ENCODE data around the gene MTPN. TPM values are rescaled to one million over a fixed set of nuclear protein-coding genes. Genes with fewer than 3 reads are reported as not detected.
A peak's percentile ranks its signal among the peaks of the same experiment; 100 is the strongest.

MTPN gene
- total RNA-seq, 1 experiment from 2014 or later: 52.9 TPM

DNA sequence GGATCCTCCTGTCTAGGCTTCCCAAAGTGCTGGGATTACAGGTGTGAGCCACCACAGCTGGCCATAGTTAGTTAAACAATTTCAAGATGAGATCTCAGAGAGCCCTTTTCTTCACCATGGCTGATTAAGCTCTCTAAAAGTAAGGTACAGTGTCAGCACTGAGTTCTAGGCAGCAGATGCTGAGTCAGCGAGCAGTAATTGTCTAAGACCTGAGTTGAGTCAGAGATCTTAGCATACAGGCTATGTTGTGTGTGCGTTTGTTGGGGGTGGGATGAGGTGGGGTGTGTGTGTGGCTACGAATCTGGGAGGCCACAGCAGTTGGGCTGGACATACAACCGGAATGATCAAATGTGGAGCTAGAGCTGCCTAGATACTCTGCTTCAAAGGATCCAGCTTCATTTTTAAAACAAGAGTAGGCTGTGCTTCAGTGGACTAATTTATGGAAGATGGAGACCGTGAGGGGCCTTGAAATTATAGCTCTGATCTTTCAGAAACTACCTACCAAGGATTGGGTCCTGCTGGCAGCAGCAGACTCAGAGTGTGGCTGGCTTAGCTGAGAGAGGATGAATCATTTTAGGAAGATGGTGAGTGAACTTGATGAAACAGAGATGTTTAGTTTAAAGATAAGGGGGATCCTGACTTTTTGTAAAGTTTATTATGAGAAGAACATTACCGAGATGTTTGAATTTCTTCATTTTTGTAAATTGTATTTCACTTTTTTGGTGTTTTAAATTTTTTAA, 17.5 kb upstream of the MTPN start:
- Histone ChIP-seq H3K36me3 (no peaks in the 10 kb centered on the region), H3K27me3 (no peaks in the 10 kb centered on the region), H3K9me3 (no peaks in the 10 kb centered on the region), H3K4me3 (no peak overlapping the region)
- peak; percentile 1 for DNase-seq

DNA sequence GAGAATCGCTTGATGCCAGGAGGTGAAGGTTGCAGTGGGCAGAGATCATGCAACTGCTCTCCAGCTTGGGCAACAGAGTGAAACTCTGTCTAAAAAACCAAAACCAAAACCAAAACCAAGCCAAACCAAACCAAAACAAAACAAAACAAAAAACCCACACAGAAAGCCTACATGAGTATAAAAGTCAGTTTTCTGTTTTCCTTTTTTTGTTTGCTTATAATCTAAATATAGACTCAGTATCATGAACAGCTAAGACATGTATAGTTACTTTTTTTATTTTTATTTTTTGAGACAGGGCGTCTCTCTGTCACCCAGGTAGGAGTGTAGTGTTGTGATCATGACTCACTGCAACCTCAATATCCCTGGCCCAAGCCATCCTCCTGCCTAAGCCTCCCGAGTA, 16.8 kb upstream of the MTPN start:
- H3K36me3 ChIP-seq: no peaks in the 10 kb centered on the region
- H3K27me3 ChIP-seq: no peaks in the 10 kb centered on the region
- DNase-seq: no peak
- no peaks in the 10 kb centered on the region for H3K9me3 ChIP-seq
- no peak overlapping the region for H3K4me3 ChIP-seq

DNA sequence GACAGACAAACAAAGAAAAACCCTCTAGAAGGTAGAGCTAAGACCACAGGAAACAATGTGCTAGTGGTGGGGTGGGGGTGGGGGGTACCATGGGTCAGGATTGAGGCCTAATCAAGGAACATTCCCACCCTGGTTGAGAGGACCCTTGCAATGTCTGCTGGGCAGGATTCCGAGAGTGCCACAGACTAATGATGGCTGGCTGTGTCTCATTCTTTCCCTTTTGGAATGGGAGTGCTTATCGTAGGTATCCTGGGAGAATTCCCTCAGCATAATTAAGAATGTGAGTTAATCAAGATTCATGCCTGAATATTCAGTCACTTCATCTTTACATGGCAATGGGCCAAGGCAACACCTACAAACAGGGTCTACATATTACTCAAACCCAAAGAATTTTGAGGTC, 14.7 kb upstream of the MTPN start:
- no peaks in the 10 kb centered on the region for H3K36me3 ChIP-seq
- no peak for DNase-seq
- H3K27me3 ChIP-seq: no peaks in the 10 kb centered on the region
- no peak overlapping the region for H3K4me3 ChIP-seq
- no peaks in the 10 kb centered on the region for H3K9me3 ChIP-seq

DNA sequence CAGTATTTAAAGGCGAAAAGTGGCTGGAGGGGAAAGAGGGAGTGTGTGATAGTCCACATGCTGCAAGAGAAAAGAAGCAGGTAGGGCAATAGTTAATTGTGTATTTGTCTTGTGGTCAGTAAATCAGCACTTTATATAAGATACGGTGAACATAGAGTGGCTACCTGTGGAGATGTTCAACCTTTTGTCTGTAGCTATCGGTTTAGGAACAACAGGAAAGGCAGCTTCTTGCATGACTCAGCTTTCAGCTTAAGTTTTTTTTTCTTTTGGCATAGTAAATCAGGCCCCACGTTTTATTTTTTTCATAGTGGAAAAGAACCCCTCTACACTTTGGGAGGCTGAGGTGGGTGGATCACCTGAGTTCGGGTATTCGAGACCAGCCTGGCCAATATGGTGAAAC, 14.2 kb upstream of the MTPN start:
- no peaks in the 10 kb centered on the region for H3K9me3 ChIP-seq
- no peaks in the 10 kb centered on the region for H3K27me3 ChIP-seq
- H3K4me3 ChIP-seq: no peak overlapping the region
- no peak for DNase-seq
- H3K36me3 ChIP-seq: no peaks in the 10 kb centered on the region

DNA sequence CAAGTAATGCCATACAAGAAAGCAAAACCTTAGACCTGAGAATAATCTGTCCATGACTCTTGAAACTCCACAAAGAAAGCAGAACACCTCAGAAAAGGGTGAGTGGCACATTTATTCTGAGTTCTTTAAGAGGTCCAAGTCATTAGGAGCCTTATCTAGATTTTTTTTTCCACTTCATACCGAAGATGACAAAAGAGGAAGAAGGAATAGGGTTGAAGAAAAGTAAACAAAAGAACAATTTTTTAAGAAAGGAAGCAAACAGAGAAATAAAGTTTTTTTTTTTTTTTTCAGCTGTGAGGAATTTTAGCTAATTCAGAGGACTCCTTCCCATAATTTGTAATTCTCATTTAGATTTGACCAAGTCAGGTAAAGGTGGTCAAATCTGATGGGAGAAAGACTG, 13.1 kb upstream of the MTPN start:
- Histone ChIP-seq H3K27me3 (no peaks in the 10 kb centered on the region), H3K4me3 (no peak overlapping the region), H3K36me3 (no peaks in the 10 kb centered on the region), H3K9me3 (no peaks in the 10 kb centered on the region)
- no peak for DNase-seq

DNA sequence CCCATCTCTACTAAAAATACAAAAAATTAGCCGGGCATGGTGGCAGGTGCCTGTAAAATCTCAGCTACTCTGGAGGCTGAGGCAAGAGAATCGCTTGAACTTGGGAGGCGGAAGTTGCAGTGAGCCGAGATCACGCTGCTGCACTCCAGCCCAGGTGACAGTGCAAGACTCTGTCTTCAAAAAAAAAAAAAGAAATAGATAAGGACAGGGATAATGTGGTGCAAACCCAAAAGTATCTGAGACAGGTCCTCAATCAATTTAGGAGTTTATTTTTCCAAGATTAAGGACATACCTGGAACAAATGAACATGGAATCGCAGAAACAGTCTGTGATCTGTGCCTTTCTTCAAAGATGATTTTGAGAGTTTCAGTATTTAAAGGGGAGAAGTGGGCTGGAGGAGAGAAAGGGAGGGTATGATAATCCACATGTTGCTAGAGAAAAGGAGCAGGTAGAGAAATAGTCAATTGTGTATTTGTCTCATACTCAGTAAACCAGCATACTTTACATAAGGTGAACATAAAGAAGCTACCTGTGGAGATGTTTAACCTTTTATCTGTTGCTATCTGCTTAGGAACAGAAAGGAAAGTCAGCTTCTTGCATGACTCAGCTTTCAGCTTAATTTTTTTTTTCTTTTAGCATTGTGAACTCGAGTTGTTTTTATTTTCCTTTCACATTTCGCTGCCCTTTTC, 4.9 kb upstream of the MTPN start:
- no peaks in the 10 kb centered on the region for H3K27me3 ChIP-seq
- DNase-seq: no peak
- H3K4me3 ChIP-seq: no peak overlapping the region
- no peaks in the 10 kb centered on the region for H3K36me3 ChIP-seq
- H3K9me3 ChIP-seq: no peaks in the 10 kb centered on the region

DNA sequence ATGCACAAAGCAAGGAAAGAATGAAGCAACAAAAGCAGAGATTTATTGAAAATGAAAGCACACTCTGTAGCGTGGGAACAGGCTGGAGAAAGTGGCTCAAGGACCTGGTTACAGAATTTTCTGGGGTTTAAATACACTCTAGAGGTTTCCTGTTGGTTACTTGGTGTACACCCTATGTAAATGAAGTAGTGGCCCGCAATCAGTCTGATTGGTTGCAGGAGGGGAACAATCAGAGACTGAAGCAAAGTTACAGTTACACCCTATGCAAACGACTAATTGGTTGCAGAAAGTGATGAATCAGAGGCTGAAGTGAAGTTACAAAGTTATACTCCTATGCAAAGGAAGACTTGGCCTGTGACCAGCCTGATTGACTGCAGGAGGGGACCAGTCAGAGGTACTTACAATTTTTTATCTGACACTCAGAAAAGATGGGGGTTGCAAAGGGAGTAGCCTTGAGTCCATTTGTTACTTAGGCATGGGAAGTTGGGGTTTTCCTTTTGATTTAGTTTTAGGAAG, 3.6 kb upstream of the MTPN start:
- H3K9me3 ChIP-seq: no peaks in the 10 kb centered on the region
- no peaks in the 10 kb centered on the region for H3K36me3 ChIP-seq
- no peak overlapping the region for H3K4me3 ChIP-seq
- H3K27me3 ChIP-seq: no peaks in the 10 kb centered on the region
- DNase-seq: peak; percentile 37

DNA sequence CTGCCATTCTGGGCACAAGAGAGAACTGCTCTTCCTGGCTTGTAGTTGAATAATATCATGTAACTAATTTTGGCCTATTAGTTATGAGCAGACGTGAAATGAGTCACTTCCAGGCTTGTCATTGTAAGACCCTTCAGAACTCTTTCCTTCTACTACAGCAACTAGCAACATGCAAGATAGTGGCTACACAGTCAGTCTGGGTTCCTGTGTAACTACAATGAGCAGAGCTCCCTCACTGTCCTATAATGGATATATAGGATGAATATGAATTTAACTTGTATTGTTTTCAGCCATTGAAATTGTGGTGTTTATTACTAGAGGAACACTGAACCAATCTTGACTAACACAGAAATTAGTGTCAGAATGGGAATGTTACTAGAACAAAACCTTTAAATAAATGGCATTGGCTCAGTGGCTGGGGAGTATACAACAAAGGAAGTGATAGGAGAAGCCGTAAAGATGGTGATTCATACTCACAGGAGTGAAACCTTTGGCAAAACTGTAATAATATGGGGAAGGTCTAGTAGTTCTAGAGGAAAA, 2.9 kb upstream of the MTPN start:
- H3K36me3 ChIP-seq: peaks cover 5% of the 10 kb centered on the region; the same call in 1 of the 2 replicates
- DNase-seq: no peak
- no peak overlapping the region for H3K4me3 ChIP-seq
- H3K9me3 ChIP-seq: no peaks in the 10 kb centered on the region
- no peaks in the 10 kb centered on the region for H3K27me3 ChIP-seq

DNA sequence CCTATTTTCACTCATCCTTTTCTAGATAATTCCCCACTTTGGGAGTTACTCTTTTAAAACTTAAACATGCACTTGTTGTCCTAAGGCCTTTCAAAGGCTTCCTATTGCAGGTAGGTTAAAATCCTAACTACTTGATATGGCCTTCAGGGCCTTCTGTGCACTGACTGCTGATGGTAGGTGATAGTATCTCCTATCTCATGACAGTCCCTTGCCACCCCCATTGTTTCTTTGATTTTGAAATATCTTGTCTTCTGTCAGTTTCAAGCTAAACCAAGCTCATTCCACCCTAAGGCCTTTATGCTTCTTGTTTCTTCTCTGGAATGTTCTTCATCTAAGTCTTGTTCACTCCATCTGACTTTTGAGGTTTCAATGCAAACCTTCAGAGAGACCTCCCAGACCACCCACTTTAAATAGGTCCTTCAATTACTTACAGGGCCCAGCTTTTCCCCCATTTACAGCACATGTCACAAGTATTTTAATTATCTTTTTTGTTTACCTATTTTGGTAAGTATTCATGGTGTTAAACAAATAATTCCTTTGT, 2.4 kb upstream of the MTPN start:
- no peak for DNase-seq
- H3K36me3 ChIP-seq: peaks cover 9% of the 10 kb centered on the region; the same call in 1 of the 2 replicates
- H3K4me3 ChIP-seq: no peak overlapping the region
- H3K27me3 ChIP-seq: no peaks in the 10 kb centered on the region
- H3K9me3 ChIP-seq: no peaks in the 10 kb centered on the region

DNA sequence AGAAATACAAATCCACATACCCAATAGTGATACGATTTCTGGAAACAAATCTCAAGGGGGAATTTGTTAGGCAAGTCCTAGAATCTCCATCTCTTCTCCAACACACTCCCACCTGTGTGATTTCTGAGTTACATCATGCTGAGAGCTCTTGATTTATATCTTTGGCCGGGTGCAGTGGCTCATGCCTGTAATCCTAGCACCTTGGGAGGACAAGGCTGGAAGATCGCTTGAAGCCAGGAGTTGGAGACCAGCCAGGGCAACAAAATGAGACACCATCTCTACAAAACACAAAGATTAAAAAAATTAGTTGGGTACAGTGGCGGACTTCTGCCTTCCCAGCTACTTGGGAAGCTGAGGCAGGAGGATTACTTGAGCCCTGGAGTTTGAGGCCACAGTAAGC, 1.5 kb upstream of the MTPN start:
- H3K27me3 ChIP-seq: no peaks in the 10 kb centered on the region

DNA sequence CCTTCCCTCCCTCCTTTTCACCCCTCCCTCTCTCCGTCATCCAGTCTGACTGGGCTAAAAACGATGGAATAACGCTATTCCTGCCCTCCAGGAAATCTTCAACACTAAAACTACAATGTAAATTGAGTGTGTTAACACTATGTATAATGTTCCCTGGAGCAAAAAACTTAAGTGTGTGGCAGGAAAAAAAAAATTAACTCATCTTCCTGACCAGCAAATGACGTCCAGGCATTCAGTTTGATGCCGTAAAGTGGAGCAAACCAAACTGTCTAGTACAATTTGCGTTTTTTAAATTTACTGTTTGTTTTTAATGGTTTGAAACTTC, 545 bp upstream of the MTPN start:
- no peaks in the 10 kb centered on the region for H3K27me3 ChIP-seq

More for the DNA sequence above, 1.5 kb upstream of the MTPN start:
- no peak overlapping the region for H3K4me3 ChIP-seq
- no peaks in the 10 kb centered on the region for H3K9me3 ChIP-seq
- no peak for DNase-seq
- H3K36me3 ChIP-seq: peaks cover 10% of the 10 kb centered on the region; the same call in 1 of the 2 replicates

DNA sequence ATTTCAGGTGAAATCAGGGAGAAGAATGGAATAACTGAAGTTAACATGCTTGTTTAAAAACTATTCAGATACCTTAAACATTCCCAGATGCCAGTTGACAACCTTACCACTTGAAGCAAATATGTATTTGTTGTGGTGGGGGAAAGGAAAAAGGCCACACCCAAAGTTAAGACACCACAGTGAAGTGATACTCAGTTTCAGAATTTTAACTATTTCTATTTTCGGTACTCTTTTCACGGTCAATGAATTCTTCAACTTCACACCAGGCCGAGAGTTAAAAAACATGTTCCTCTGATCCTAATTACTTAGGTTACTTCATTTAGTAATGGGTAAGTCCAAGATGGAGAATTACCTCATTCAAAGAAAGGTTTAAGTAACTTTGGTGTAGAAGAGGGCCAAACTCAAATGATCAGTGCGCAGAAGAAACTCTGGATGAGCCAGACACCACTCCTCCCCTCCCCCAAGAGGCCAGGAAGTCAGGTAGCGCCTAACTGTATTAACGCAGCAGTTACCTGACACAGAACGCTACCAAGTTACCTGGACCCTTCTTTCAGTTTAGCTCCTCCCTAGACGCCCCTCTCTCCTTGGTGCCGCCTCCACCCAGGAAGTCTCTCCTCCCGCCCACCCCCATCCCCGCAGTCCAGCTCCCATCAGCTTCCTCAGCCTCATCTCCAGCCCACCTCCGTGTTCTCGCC, 700 bp downstream of the MTPN start:
- Histone ChIP-seq H3K27me3 (no peaks in the 10 kb centered on the region), H3K4me3 (peak overlapping the region; percentile 89), H3K36me3 (peaks cover 14% of the 10 kb centered on the region), H3K9me3 (no peaks in the 10 kb centered on the region)
- peak; percentile 5 for DNase-seq

More for the DNA sequence above, 545 bp upstream of the MTPN start:
- Histone ChIP-seq H3K9me3 (no peaks in the 10 kb centered on the region), H3K36me3 (peaks cover 11% of the 10 kb centered on the region), H3K4me3 (peak overlapping the region; percentile 89)
- no peak for DNase-seq

DNA sequence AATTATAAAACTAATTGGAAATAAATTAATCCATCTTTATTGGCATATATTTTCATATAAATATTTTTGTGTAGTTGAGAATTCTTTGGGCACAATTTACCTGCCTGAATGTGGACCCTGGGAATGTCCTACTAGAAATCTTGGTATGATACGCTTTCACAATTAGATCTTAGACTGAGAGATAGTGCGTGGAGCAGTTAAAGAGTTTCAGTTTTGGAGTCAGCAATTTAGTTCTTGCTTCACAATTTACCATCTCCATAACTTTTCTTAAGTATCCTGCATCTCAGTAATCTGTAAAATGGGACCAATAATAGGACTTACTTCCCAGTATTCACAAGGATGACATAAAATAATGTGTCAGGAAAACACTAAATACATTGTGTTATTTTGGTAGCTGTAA, 2.0 kb downstream of the MTPN start:
- H3K36me3 ChIP-seq: peaks cover 14% of the 10 kb centered on the region
- H3K9me3 ChIP-seq: no peaks in the 10 kb centered on the region
- H3K4me3 ChIP-seq: no peak overlapping the region
- H3K27me3 ChIP-seq: no peaks in the 10 kb centered on the region
- no peak for DNase-seq

DNA sequence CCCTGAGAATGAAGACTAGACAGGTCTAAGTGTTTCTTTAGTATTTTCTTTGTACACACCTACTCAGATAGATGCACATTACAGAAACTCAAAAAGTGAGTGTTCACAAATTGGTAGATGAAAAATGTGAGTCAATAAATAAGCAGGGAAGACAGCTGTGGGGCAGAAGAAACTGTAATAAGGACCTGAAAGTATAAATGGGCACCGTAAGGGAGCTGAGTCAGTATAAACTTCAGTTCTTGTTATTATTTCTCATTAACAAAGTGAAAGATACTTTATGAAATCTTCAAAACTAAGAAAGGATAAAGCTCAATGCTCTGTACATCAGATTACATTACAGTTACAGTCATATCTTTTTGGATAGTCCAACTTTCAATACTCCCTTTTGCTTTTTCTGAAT, 2.5 kb downstream of the MTPN start:
- Histone ChIP-seq H3K9me3 (no peaks in the 10 kb centered on the region), H3K36me3 (peaks cover 14% of the 10 kb centered on the region), H3K4me3 (no peak overlapping the region), H3K27me3 (no peaks in the 10 kb centered on the region)
- no peak for DNase-seq

DNA sequence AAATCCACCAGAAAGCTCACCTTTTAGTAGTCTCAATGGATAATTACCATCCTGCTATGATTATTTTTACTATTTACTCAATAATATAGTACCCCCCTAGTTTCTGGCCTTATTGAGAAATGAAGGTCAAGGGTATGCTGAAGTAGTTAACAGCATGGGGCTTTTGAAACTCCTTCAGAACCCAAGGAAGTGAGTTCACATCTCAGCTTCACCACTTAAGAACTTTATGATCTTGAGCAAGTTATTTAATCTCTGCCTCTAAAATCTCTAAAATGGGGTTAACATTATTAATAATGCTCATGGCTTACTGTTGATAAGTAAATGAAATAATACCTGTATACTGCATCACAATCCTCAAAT, 5.8 kb downstream of the MTPN start:
- DNase-seq: no peak
- Histone ChIP-seq H3K36me3 (peaks cover 25% of the 10 kb centered on the region), H3K27me3 (no peaks in the 10 kb centered on the region), H3K4me3 (no peak overlapping the region), H3K9me3 (no peaks in the 10 kb centered on the region)

DNA sequence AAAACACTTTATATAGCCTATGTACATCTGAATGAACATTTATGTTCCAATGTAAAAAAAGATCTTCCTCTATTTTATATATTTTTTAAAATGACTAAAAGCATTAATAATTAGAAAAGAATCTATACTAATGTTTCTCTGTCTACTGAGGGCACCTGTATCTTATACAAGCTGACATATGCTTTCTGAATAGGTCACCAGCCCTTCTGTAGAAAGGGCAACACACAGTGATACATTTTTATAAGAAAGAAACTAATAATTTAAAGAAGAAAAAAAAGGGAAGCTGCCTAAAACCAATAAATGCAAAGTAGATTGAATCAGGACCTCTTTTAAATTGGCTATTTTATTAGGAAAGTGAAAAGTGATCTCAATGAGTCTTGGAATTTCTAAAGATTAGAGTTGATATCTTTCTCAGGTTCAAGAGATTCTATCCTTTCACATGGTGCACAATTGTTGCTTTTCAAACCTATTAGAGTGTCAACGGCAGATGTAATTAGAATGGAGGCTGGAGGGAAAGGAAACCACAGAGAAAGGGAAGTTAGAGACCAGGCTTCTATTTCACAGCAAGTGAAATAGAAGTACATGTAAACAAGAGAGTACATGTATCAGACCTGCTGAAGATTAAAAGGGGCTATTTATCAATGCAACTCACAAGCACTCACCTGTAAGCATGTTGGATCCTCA, 6.3 kb downstream of the MTPN start:
- no peak overlapping the region for H3K4me3 ChIP-seq
- no peak for DNase-seq
- H3K27me3 ChIP-seq: no peaks in the 10 kb centered on the region
- H3K36me3 ChIP-seq: peaks cover 25% of the 10 kb centered on the region
- H3K9me3 ChIP-seq: no peaks in the 10 kb centered on the region

DNA sequence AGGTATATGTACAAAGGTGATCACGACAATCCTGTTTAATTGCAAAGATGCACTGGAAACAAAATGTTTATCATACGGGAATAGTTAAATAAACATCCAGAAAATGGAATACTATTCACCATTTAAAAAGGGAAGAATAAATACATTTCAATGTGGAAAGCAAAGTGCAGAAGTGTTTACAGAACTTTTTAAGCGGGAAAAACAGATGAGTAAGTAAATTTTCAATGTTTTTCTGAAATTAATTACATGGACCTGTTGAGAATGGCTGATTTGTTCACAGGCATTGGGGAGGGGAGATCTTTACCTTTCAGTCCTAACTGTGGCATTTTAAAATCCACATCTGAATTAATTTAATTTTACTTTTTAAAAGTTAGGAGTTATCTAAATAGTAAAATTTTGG, 7.1 kb downstream of the MTPN start:
- peaks cover 20% of the 10 kb centered on the region for H3K36me3 ChIP-seq

More for the DNA sequence above, 7.1 kb downstream of the MTPN start:
- DNase-seq: no peak
- H3K9me3 ChIP-seq: no peaks in the 10 kb centered on the region
- no peak overlapping the region for H3K4me3 ChIP-seq
- H3K27me3 ChIP-seq: no peaks in the 10 kb centered on the region

All from MG63 (cell line).